Lower leg skin (tissue), 4 donors: ENCODE data around the gene GPR75. TPM values are rescaled to one million over a fixed set of nuclear protein-coding genes. Genes with fewer than 3 reads are reported as not detected.

Experiments used
- DNase-seq, 2 donors: peaks; one replicate each; pipeline ENCODE4 v3.0.0-alpha.2; 2019; ENCODE audit warnings: low spot score in 2 of 2
- H3K4me3 ChIP-seq: fragments of 200-600 bp; sonication (generic); 2 replicates; pipeline ENCODE4 v1.5.1; 2017; ENCODE audit warnings: mild to moderate bottlenecking, low read depth; ENCODE audit not compliant: poor library complexity, severe bottlenecking
- CTCF ChIP-seq, 3 donors: fragments of 450-650 bp; IDR thresholded peaks; one replicate each; pipeline ENCODE4 v1.5.1; 2016; ENCODE audit warnings: antibody characterized with exemption in 3 of 3, mild to moderate bottlenecking in 3 of 3, moderate library complexity in 2 of 3
- POLR2A ChIP-seq, 2 donors: fragments of 450-650 bp; IDR thresholded peaks; one replicate each; pipeline ENCODE4 v1.6.1; 2016 to 2017; ENCODE audit warnings: antibody characterized with exemption in 2 of 2, mild to moderate bottlenecking in 1 of 2, moderate library complexity in 1 of 2
- WGBS, 2 donors: methylation state at CpG; one replicate each; pipeline ENCODE4 v1.1.5; 2018; 5-methylcytosine and 5-hydroxymethylcytosine counted together
- intact Hi-C: fragments of 100-400 bp; cut with DNase I; formaldehyde crosslinking; loops from one replicate; pipeline ENCODE4 v1.15.0; 2023; ENCODE audit warnings: low total_unique reads
- total RNA-seq, 4 donors: library from RNA; depleted of rRNA; stranded (reverse); fragments of >200 nt; gene quantifications; one replicate each; pipeline ENCODE4 v1.1.0, GENCODE V29; 2016

The GPR75 gene
- total RNA-seq, 4 donors from 2014 or later = 1.1 to 6.3 (median 2.2) TPM

DNA sequence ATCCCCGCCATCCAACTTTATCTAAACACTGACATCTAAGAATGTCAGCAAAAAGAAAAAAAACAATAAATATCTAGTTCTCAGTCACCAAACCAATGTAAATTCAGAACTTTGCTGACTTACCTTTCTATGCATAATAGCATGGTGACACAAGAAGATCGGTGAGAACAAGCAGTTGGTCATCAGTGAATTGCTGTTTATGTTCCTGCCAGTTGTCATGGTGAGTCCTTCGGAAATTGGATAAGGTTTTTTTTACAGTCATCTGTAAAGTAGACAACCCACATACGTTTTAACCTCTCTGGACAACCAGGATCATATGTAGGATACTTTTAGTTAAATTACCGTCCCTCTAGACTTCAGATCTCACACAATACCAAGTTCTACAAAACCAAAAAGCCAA, 6.2 kb upstream of the GPR75 start:
- WGBS, 2 donors = 89 to 90% methylated on average over 5 of the region's 5 CpGs
- DNase-seq = no peak
- H3K4me3 ChIP-seq = no peak overlapping the region
- TF ChIP-seq CTCF (IDR thresholded peaks at IDR 0.05) (no peak), POLR2A (IDR thresholded peaks at IDR 0.05) (no peak)
- intact Hi-C loops = no loop called here

DNA sequence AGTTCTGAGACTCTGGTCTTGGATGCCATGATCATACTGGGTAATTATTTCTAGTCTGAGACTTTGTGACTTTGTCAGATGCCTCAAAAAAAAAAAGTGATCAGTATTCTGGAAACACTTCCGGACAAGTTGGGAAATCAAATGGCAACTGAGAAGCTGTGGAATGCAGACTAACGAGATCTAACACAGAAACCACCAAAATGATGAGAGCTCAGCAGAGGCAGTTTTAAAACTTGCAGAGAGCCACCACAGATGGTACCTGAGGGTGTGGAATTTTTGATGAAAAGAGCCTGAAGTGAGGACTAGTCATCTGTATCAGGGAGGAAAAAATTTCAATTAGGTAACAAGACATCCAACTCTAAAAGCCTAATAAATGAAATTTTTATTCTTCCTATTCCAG, 5.5 kb upstream of the GPR75 start:
- 30 to 42% methylated on average over 2 of the region's 2 CpGs for WGBS, 2 donors
- intact Hi-C loops = no loop called here
- no peak overlapping the region for H3K4me3 ChIP-seq
- TF ChIP-seq POLR2A (IDR thresholded peaks at IDR 0.05) (no peak), CTCF (IDR thresholded peaks at IDR 0.05) (no peak)
- no peak for DNase-seq

DNA sequence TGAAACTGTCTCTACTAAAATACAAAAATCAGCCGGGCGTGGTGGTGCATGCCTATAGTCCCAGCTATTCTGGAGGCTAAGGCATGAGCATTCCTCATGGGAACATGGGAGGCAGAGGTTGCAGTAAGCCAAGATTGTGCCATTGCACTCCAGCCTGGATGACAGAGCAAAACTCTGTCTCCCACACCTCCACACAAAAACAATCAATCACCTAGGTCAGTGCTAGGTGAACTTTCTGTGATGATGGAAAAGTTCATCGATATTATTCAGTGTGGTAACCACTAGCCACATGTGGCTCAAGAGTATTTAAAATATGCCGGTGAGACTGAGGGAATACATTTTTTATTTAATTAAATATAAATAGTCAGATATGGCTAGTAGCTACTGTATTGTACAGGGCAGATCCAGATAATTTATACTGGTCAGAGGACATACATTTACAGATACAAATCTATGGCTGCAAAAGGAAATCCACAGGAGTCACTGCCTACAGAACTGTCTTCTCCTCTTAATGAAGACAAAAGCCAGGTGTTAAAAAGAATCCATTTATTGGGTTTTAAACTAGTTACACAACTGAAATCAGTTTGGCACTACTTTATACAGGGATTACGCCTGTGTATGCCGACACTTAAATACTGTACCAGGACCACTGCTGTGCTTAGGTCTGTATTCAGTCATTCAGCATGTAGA, 3.9 kb upstream of the GPR75 start:
- intact Hi-C loops = no loop called here
- 82 to 93% methylated on average over 6 of the region's 6 CpGs for WGBS, 2 donors
- DNase-seq = no peak
- no peak overlapping the region for H3K4me3 ChIP-seq
- TF ChIP-seq POLR2A (IDR thresholded peaks at IDR 0.05) (no peak), CTCF (IDR thresholded peaks at IDR 0.05) (no peak)

- no peak for DNase-seq
- intact Hi-C loops = no loop called here
- TF ChIP-seq CTCF (IDR thresholded peaks at IDR 0.05) = no peak
- TF ChIP-seq POLR2A (IDR thresholded peaks at IDR 0.05) = no peak
- 93 to 96% methylated on average over 5 of the region's 5 CpGs for WGBS, 2 donors
- no peak overlapping the region for H3K4me3 ChIP-seq
These were observed 2.1 kb upstream of the GPR75 start for GRCh38 chr2:53861824-53862223.

DNA sequence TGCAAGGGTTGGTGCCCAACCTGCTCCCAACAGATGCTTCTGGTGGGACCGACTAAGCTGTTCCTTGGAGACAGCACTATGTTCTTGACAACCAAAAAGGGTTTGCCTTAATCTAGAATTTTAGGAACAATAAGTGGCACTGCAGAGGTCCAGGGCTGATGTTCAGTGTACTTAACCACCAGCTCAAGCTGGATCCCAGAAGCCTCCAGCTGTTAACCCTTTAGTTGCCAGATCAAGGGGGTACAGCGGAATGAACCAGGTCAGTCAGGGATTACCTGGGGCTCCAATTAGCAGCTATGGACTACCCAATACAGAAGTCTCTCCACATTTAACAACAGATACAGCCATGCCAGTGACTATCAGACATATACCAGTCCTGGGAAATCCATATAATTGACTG, 3.5 kb downstream of the GPR75 start:
- H3K4me3 ChIP-seq = no peak overlapping the region
- intact Hi-C loops = no loop called here
- DNase-seq = no peak
- 77 to 82% methylated on average over 2 of the region's 2 CpGs for WGBS, 2 donors
- TF ChIP-seq CTCF (IDR thresholded peaks at IDR 0.05) (no peak), POLR2A (IDR thresholded peaks at IDR 0.05) (no peak)

DNA sequence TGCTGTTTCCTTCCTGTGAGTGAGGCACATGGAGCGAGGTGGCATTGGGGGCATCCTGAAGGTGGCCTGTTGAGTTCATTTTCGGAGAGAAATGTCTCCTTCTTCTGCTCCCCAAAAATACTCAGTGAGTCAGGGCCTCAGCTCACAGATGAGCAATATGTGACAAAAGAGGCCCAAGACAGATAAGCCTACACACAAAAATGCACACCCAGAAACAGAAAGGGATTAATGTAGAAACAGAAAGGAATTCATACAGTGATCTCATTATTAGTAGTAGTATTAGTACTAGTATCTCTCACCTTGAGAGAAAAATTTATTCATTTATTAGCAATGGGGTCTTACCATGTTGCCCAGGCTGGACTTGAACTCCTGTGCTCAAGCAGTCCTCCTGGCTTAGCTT, 5.1 kb downstream of the GPR75 start:
- intact Hi-C loops = no loop called here
- TF ChIP-seq POLR2A (IDR thresholded peaks at IDR 0.05) (no peak), CTCF (IDR thresholded peaks at IDR 0.05) (no peak)
- no peak overlapping the region for H3K4me3 ChIP-seq
- 97 to 100% methylated on average over 2 of the region's 2 CpGs for WGBS, 2 donors
- no peak for DNase-seq
